Testis (tissue), 3 donors: ENCODE data around the gene DNAJB8. TPM values are rescaled to one million over a fixed set of nuclear protein-coding genes. Genes with fewer than 3 reads are reported as not detected.

Source experiments
- DNase-seq: peaks from one replicate; pipeline ENCODE4 v3.0.0-alpha.2; 2019
- H3K27ac ChIP-seq, 2 donors: fragments of 200-600 bp; sonication (generic); one replicate each; pipeline ENCODE4 v1.5.1; 2019
- H3K27me3 ChIP-seq: fragments of 200-600 bp; sonication (generic); one replicate; pipeline ENCODE4 v1.5.1; 2019
- H3K36me3 ChIP-seq: fragments of 200-600 bp; sonication (generic); one replicate; pipeline ENCODE4 v1.5.1; 2017; ENCODE audit warnings: low read depth; ENCODE audit errors: missing control alignments
- H3K4me1 ChIP-seq: fragments of 200-600 bp; sonication (generic); one replicate; pipeline ENCODE4 v1.5.1; 2019
- H3K4me3 ChIP-seq, 2 donors: fragments of 200-600 bp; sonication (generic); one replicate each; pipeline ENCODE4 v1.5.1; 2017 to 2019
- H3K9me3 ChIP-seq: fragments of 200-600 bp; sonication (generic); one replicate; pipeline ENCODE4 v1.5.1; 2017
- CTCF ChIP-seq, 3 experiments: fragments of 450-650 bp in 2 of 3; fragments of 200-600 bp in 1 of 3; sonication (generic) in 1 of 3; IDR thresholded peaks; one replicate each; pipeline ENCODE4 v1.5.1; 2016 to 2019; ENCODE audit warnings: antibody characterized with exemption in 3 of 3, mild to moderate bottlenecking in 2 of 3, moderate library complexity in 1 of 3
- POLR2A ChIP-seq: fragments of 450-650 bp; IDR thresholded peaks from one replicate; pipeline ENCODE4 v1.6.1; 2017; ENCODE audit warnings: antibody characterized with exemption, mild to moderate bottlenecking, moderate library complexity
- WGBS, 2 donors: methylation state at CpG; one replicate each; pipeline ENCODE4 v1.1.5; 2018; 5-methylcytosine and 5-hydroxymethylcytosine counted together
- intact Hi-C: fragments of 100-400 bp; cut with DNase I; formaldehyde crosslinking; loops from one replicate; pipeline ENCODE4 v1.15.1; 2023; ENCODE audit warnings: low total_unique reads
- polyA plus RNA-seq: library from polyadenylated mRNA; stranded (reverse); fragments of 350-450 nt; fragmentation: Illumina TruSeq; extraction: RNeasy Lipid Tissue Mini Kit (QIAGEN cat#74804); gene quantifications from one replicate; pipeline ENCODE4 v1.2.3, GENCODE V29; 2014; ENCODE audit warnings: low read depth, low replicate concordance; ENCODE audit not compliant: insufficient read depth
- total RNA-seq, 2 donors: library from RNA; depleted of rRNA; stranded (reverse); fragments of >200 nt; gene quantifications; one replicate each; pipeline ENCODE4 v1.2.3, GENCODE V29; 2016

Gene DNAJB8
- total and polyA plus RNA-seq, 3 donors from 2014 or later, result 18.3 to 75.0 (median 46.0) TPM

- H3K4me3 ChIP-seq, result no peak overlapping the region
- TF ChIP-seq POLR2A, result no peak
- no peak for TF ChIP-seq CTCF (IDR thresholded peaks at IDR 0.05)
- H3K4me1 ChIP-seq, result no peaks in the 10 kb centered on the region
- no peaks in the 10 kb centered on the region for H3K9me3 ChIP-seq
- H3K36me3 ChIP-seq, result no peaks in the 10 kb centered on the region
- H3K27me3 ChIP-seq, result no peaks in the 10 kb centered on the region
- H3K27ac ChIP-seq, result no peak overlapping the region
- WGBS, 2 donors, result 54 to 63% methylated on average over 4 of the region's 4 CpGs
- DNase-seq, result no peak
- intact Hi-C loops, result no loop called here
Observed at GRCh38 chr3:128473737-128474136, 7.0 kb upstream of the DNAJB8 start.

GRCh38 chr3:128473180-128473519, 6.5 kb upstream of the DNAJB8 start:
- Histone ChIP-seq H3K27ac (no peak overlapping the region), H3K4me3 (no peak overlapping the region), H3K9me3 (no peaks in the 10 kb centered on the region), H3K4me1 (no peaks in the 10 kb centered on the region), H3K36me3 (no peaks in the 10 kb centered on the region), H3K27me3 (no peaks in the 10 kb centered on the region)
- intact Hi-C loops, result no loop called here
- DNase-seq, result no peak
- 47 to 51% methylated on average over 5 to 6 of the region's 6 CpGs for WGBS, 2 donors
- TF ChIP-seq POLR2A (no peak), CTCF (IDR thresholded peaks at IDR 0.05) (no peak)

- Histone ChIP-seq H3K27ac (no peak overlapping the region), H3K9me3 (no peaks in the 10 kb centered on the region), H3K4me1 (no peaks in the 10 kb centered on the region), H3K4me3 (no peak overlapping the region), H3K27me3 (no peaks in the 10 kb centered on the region), H3K36me3 (no peaks in the 10 kb centered on the region)
- TF ChIP-seq POLR2A (no peak), CTCF (IDR thresholded peaks at IDR 0.05) (no peak)
- WGBS, 2 donors, result 87 to 88% methylated on average over 12 to 13 of the region's 13 CpGs
- DNase-seq, result no peak
- intact Hi-C loops, result no loop called here
Observed at GRCh38 chr3:128472449-128473179, 5.9 kb upstream of the DNAJB8 start.

- WGBS, 2 donors, result 92 to 97% methylated on average over 3 of the region's 3 CpGs
- no peak overlapping the region for H3K27ac ChIP-seq
- TF ChIP-seq CTCF (IDR thresholded peaks at IDR 0.05), result no peak
- TF ChIP-seq POLR2A, result no peak
- H3K36me3 ChIP-seq, result no peaks in the 10 kb centered on the region
- no peak for DNase-seq
- no peaks in the 10 kb centered on the region for H3K9me3 ChIP-seq
- no peak overlapping the region for H3K4me3 ChIP-seq
- H3K4me1 ChIP-seq, result no peaks in the 10 kb centered on the region
- intact Hi-C loops, result no loop called here
- no peaks in the 10 kb centered on the region for H3K27me3 ChIP-seq
Observed at GRCh38 chr3:128471720-128472119, 5.0 kb upstream of the DNAJB8 start.

GRCh38 chr3:128471110-128471509, 4.4 kb upstream of the DNAJB8 start:
- Histone ChIP-seq H3K9me3 (no peaks in the 10 kb centered on the region), H3K4me3 (no peak overlapping the region), H3K36me3 (no peaks in the 10 kb centered on the region), H3K27ac (no peak overlapping the region), H3K27me3 (no peaks in the 10 kb centered on the region), H3K4me1 (no peaks in the 10 kb centered on the region)
- DNase-seq, result no peak
- intact Hi-C loops, result no loop called here
- TF ChIP-seq CTCF (IDR thresholded peaks at IDR 0.05), result no peak
- 84 to 87% methylated on average over 2 of the region's 2 CpGs for WGBS, 2 donors
